Measurements from ENCODE around the gene EYS. TPM values are rescaled to one million over a fixed set of nuclear protein-coding genes. Genes with fewer than 3 reads are reported as not detected.

The EYS gene
- total and polyA plus RNA-seq, 9 of the 15 experiments (the other 6 are each of a cell fraction or from before 2014, with no cell fraction given), result 0.03 to 0.36 (median 0.10) TPM; not detected in 2

DNA sequence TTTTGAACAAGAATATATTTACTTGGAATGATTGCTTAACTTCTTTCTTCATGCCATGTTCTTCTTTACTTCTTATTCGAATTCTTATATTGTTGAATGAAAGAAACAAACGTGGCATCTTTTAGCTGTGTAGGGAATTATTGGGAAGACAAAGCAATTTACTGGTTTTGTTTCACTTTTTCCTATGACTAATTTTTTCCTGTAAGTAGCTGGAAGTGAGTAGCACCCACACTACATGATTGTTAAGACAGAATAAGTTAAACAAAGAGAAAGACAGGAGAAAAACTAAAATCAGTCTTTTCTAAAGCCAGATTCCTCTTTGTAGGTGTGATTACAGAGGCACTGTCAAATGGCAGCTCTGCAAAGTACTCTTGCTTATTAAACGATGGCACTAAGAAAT lies 593.4 kb downstream of the EYS start (continued):
- TF ChIP-seq, protein P1, sequence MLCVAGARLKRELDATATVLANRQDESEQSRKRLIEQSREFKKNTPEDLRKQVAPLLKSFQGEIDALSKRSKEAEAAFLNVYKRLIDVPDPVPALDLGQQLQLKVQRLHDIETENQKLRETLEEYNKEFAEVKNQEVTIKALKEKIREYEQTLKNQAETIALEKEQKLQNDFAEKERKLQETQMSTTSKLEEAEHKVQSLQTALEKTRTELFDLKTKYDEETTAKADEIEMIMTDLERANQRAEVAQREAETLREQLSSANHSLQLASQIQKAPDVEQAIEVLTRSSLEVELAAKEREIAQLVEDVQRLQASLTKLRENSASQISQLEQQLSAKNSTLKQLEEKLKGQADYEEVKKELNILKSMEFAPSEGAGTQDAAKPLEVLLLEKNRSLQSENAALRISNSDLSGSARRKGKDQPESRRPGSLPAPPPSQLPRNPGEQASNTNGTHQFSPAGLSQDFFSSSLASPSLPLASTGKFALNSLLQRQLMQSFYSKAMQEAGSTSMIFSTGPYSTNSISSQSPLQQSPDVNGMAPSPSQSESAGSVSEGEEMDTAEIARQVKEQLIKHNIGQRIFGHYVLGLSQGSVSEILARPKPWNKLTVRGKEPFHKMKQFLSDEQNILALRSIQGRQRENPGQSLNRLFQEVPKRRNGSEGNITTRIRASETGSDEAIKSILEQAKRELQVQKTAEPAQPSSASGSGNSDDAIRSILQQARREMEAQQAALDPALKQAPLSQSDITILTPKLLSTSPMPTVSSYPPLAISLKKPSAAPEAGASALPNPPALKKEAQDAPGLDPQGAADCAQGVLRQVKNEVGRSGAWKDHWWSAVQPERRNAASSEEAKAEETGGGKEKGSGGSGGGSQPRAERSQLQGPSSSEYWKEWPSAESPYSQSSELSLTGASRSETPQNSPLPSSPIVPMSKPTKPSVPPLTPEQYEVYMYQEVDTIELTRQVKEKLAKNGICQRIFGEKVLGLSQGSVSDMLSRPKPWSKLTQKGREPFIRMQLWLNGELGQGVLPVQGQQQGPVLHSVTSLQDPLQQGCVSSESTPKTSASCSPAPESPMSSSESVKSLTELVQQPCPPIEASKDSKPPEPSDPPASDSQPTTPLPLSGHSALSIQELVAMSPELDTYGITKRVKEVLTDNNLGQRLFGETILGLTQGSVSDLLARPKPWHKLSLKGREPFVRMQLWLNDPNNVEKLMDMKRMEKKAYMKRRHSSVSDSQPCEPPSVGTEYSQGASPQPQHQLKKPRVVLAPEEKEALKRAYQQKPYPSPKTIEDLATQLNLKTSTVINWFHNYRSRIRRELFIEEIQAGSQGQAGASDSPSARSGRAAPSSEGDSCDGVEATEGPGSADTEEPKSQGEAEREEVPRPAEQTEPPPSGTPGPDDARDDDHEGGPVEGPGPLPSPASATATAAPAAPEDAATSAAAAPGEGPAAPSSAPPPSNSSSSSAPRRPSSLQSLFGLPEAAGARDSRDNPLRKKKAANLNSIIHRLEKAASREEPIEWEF (CRISPR knock-in tag; IDR thresholded peaks at IDR 0.05), result no peak
- TF ChIP-seq MYBL2 (IDR thresholded peaks at IDR 0.05; ENCODE audit: low read depth) (no peak), MYBL2 (CRISPR knock-in tag; IDR thresholded peaks at IDR 0.05; ENCODE audit: borderline replicate concordance) (no peak), RNF2 (IDR thresholded peaks at IDR 0.05) (no peak), ZNF511 (CRISPR knock-in tag; IDR thresholded peaks at IDR 0.05) (no peak), SAFB (IDR thresholded peaks at IDR 0.05; ENCODE audit: borderline replicate concordance, low read depth, low read length) (no peak), ZSCAN29 (IDR thresholded peaks at IDR 0.05) (no peak), GATA2 (CRISPR knock-in tag; IDR thresholded peaks at IDR 0.05) (no peak), ZNF217 (CRISPR knock-in tag; IDR thresholded peaks at IDR 0.05) (no peak), TCFL5 (CRISPR knock-in tag; conservative IDR thresholded peaks at IDR 0.05) (no peak)
